Activated CD8-positive, alpha-beta T cell treated with anti-CD3 and anti-CD28 coated beads for 36 hours (primary cell): ENCODE results near the gene AGAP1. TPM values are rescaled to one million over a fixed set of nuclear protein-coding genes. Genes with fewer than 3 reads are reported as not detected.

ENCODE experiments used
- ATAC-seq: fragments of 200-7000 bp; cut with Tn5 transposase; one replicate; pipeline ENCODE4 v1.10.0; 2021; ENCODE audit warnings: mild to moderate bottlenecking, moderate library complexity
- CTCF ChIA-PET: fragments of 350-600 bp; sonication (Branson Sonifier 250); formaldehyde crosslinking; loops from one replicate; lab custom pipeline; 2021; ENCODE audit warnings: antibody characterized with exemption; lab: Charles Lee
- POLR2A ChIA-PET: fragments of 350-600 bp; sonication (Branson Sonifier 250); formaldehyde crosslinking; loops from one replicate; lab custom pipeline; 2021; ENCODE audit warnings: antibody characterized with exemption; lab: Charles Lee
- DNase-seq: peaks from one replicate; pipeline ENCODE4 v3.0.0-alpha.2; 2020
- H3K27ac Mint-ChIP-seq: one replicate; pipeline ENCODE4 v1.8.0; 2021; ENCODE audit warnings: mild to moderate bottlenecking, mixed read lengths
- H3K27me3 Mint-ChIP-seq: one replicate; pipeline ENCODE4 v1.8.0; 2021; ENCODE audit warnings: mixed read lengths
- H3K36me3 Mint-ChIP-seq: one replicate; pipeline ENCODE4 v1.8.0; 2021; ENCODE audit warnings: low read depth, mixed read lengths
- H3K4me1 Mint-ChIP-seq: one replicate; pipeline ENCODE4 v1.8.0; 2021; ENCODE audit warnings: low read depth, mixed read lengths
- H3K4me3 Mint-ChIP-seq: one replicate; pipeline ENCODE4 v1.8.0; 2021; ENCODE audit warnings: mild to moderate bottlenecking, moderate library complexity, mixed read lengths
- H3K9me3 Mint-ChIP-seq: one replicate; pipeline ENCODE4 v1.8.0; 2021; ENCODE audit warnings: mixed read lengths
- intact Hi-C: fragments of 100-400 bp; cut with micrococcal nuclease; formaldehyde crosslinking; loops from one replicate; pipeline ENCODE4 v1.10.0; 2022
- total RNA-seq, 2 experiments: library from RNA; stranded (reverse); gene quantifications; one replicate each; pipeline ENCODE4 v1.2.3, GENCODE V29; 2021
- TF ChIP-seq, protein P1 (sequence below): fragments of 200-600 bp; IDR thresholded peaks from one replicate; pipeline ENCODE4 v1.8.0; 2022; ENCODE audit warnings: antibody characterized with exemption, mild to moderate bottlenecking

The AGAP1 gene
- total RNA-seq, 2 experiments from 2014 or later = 2.5 to 2.9 TPM

DNA sequence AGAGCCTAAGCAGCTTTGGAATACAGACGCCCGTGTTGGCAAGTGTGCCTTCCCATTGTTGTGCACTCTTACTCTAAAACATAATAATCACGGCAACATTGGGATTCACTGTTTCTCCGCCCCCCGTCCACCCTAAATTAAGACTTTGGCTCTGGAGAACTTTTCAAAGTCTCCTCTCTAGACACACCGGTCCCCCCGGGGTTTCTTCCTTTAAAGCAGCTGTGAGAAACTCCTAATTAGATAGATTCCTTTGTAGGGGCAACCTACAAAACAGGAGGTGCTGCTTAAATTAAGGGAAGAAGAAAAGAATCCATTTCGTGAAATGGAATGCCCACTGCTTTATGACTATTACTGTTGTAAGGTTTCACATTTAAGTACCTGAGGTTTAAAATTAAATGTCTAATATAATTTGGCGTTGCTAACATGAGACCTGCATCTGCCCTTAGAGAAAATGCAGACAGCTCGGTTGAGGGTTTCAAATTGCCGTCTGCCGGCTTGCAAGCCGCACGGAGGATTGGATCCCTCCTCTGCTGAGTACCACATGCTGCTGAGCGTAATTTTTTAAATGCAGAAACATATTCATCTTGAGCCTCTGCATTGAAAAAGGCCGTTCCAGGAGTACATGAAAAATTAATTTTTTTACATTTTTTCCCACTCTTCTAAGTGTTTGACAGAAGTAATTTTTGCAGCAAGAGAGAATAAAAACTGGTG, 441.1 kb downstream of the AGAP1 start:
- H3K27ac Mint-ChIP-seq = no peak overlapping the region
- H3K9me3 Mint-ChIP-seq = peaks cover 4% of the 10 kb centered on the region
- intact Hi-C loops = loop anchor here (10.0 kb wide), 1 partner anchor 250 kb away; no protein-coding TSS in a partner anchor
- ChIA-PET POLR2A (no interaction called here), CTCF (interaction anchor here (1.6 kb wide), 2 partner anchors 155 to 245 kb away, joined by 3 to 4 read pairs; no protein-coding TSS in a partner anchor)
- H3K4me3 Mint-ChIP-seq = no peak overlapping the region
- TF ChIP-seq, protein P1, sequence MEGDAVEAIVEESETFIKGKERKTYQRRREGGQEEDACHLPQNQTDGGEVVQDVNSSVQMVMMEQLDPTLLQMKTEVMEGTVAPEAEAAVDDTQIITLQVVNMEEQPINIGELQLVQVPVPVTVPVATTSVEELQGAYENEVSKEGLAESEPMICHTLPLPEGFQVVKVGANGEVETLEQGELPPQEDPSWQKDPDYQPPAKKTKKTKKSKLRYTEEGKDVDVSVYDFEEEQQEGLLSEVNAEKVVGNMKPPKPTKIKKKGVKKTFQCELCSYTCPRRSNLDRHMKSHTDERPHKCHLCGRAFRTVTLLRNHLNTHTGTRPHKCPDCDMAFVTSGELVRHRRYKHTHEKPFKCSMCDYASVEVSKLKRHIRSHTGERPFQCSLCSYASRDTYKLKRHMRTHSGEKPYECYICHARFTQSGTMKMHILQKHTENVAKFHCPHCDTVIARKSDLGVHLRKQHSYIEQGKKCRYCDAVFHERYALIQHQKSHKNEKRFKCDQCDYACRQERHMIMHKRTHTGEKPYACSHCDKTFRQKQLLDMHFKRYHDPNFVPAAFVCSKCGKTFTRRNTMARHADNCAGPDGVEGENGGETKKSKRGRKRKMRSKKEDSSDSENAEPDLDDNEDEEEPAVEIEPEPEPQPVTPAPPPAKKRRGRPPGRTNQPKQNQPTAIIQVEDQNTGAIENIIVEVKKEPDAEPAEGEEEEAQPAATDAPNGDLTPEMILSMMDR = no peak
- H3K36me3 Mint-ChIP-seq = no peaks in the 10 kb centered on the region
- DNase-seq (no peak), ATAC-seq (no peak)
- no peaks in the 10 kb centered on the region for H3K4me1 Mint-ChIP-seq
- H3K27me3 Mint-ChIP-seq = no peaks in the 10 kb centered on the region

DNA sequence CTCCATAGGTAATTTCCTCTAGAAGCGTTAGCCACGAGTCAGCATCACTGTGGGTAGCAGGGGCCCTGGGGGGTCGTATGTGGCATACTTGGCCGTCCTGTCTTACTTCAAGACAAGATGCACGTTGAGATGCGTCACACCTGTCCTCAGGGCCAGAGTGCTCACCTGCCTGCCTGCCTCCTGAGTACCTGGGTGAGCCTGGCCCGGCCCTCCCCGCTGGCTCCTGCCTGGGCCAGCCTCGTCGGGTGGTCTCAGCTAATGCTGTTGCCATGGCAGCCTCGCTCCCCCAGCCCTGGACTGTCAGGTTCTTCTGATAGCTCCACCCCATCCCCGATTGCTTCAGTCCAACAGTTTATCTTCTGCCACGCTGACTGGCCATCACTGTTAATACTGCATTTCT, 441.9 kb downstream of the AGAP1 start:
- H3K27me3 Mint-ChIP-seq = no peaks in the 10 kb centered on the region
- no peaks in the 10 kb centered on the region for H3K36me3 Mint-ChIP-seq
- TF ChIP-seq, protein P1 = no peak
- H3K27ac Mint-ChIP-seq = no peak overlapping the region
- DNase-seq (no peak), ATAC-seq (no peak)
- POLR2A ChIA-PET = no interaction called here
- H3K9me3 Mint-ChIP-seq = peaks cover 4% of the 10 kb centered on the region
- intact Hi-C loops = loop anchor here (10.0 kb wide), 1 partner anchor 249 kb away; no protein-coding TSS in a partner anchor
- H3K4me1 Mint-ChIP-seq = no peaks in the 10 kb centered on the region
- CTCF ChIA-PET = interaction anchor here (0.8 to 1.2 kb wide), 2 partner anchors 16 to 156 kb away, joined by 3 read pairs; no protein-coding TSS in a partner anchor
- no peak overlapping the region for H3K4me3 Mint-ChIP-seq

DNA sequence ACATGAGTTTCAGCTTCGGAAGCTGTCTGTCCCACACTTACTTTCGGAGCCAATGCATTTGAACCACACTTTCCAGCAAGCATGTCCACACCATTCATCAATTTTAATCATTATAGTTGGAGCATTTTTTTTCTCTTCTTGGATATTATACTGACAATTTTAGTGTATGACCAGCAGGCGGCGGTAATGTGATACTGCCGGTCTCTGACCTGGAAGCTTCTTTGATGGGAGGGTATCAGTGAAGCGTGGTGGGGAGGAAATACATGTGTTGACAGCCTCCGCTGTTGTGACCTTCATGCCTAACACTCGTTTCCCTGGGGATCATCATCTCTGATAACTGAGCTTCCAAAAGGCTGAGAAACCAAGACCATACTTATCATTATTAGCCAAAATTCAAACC, 442.6 kb downstream of the AGAP1 start:
- Mint-ChIP-seq H3K27me3 (peaks cover under 1% of the 10 kb centered on the region), H3K27ac (no peak overlapping the region), H3K9me3 (peaks cover 4% of the 10 kb centered on the region), H3K36me3 (no peaks in the 10 kb centered on the region), H3K4me1 (no peaks in the 10 kb centered on the region), H3K4me3 (no peak overlapping the region)
- ChIA-PET CTCF (interaction anchor here (0.6 to 1.2 kb wide), 8 partner anchors 9 to 256 kb away, joined by 3 to 6 read pairs (median 4); no protein-coding TSS in a partner anchor), POLR2A (no interaction called here)
- DNase-seq (peak; percentile 12), ATAC-seq (no peak)
- intact Hi-C loops = loop anchor here (10.0 kb wide), 1 partner anchor 248 kb away; no protein-coding TSS in a partner anchor
- TF ChIP-seq, protein P1 = peak; percentile 57

DNA sequence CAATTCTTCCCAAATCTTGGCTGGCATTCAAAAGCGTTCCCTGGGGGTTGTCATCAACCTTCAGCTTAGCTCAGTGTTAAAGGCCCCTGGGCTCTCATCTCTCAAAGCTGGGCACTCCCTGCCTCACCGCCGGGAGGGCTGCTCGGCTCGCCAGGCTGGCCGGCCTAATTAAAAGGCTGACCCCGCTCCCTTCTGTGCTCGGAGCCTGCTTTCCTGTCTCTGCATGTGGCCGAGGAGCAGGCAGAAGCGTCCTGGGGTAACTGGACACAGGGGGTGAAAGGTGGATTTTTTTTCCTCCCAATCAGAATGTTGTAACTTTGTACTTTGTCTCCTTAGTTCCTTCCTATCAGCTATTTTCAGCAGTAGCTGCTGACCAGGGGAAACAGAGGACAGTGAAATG, 443.2 kb downstream of the AGAP1 start:
- Mint-ChIP-seq H3K4me3 (no peak overlapping the region), H3K36me3 (no peaks in the 10 kb centered on the region), H3K9me3 (peaks cover 4% of the 10 kb centered on the region), H3K27ac (no peak overlapping the region), H3K4me1 (no peaks in the 10 kb centered on the region), H3K27me3 (peaks cover 2% of the 10 kb centered on the region)
- ATAC-seq (no peak), DNase-seq (no peak)
- TF ChIP-seq, protein P1 = no peak
- CTCF ChIA-PET = interaction anchor here (0.6 to 1.2 kb wide), 7 partner anchors 8 to 256 kb away, joined by 3 to 6 read pairs (median 4); no protein-coding TSS in a partner anchor
- intact Hi-C loops = loop anchor here (10.0 kb wide), 1 partner anchor 248 kb away; no protein-coding TSS in a partner anchor
- POLR2A ChIA-PET = no interaction called here

DNA sequence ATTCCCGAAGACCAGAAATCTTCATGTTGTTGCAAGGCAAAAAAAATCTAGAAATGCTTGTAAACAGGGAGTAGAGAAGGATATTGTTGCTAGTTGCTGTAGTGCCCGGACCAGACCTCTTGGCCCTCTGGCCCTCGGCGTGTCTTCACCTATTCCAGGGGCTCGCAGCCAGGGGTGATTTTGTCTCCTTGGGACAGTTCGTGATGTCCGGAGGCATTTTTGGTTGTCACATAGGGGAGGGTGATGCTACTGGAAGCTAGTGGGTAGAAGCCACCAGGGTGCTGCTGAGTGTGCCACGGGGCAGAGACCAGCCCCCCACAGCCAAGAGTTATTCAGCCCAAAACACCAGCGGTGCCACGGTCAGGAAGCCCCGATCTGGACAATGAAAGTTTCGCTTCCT, 443.7 kb downstream of the AGAP1 start:
- TF ChIP-seq, protein P1 = no peak
- ChIA-PET CTCF (interaction anchor here (0.9 to 1.2 kb wide), 4 partner anchors 8 to 243 kb away, joined by 3 to 6 read pairs (median 4); no protein-coding TSS in a partner anchor), POLR2A (no interaction called here)
- H3K4me1 Mint-ChIP-seq = no peaks in the 10 kb centered on the region
- H3K36me3 Mint-ChIP-seq = no peaks in the 10 kb centered on the region
- intact Hi-C loops = loop anchor here (10.0 kb wide), 1 partner anchor 247 kb away; no protein-coding TSS in a partner anchor
- no peak overlapping the region for H3K27ac Mint-ChIP-seq
- DNase-seq = no peak
- H3K9me3 Mint-ChIP-seq = peaks cover 4% of the 10 kb centered on the region
- H3K4me3 Mint-ChIP-seq = no peak overlapping the region
- H3K27me3 Mint-ChIP-seq = peaks cover 2% of the 10 kb centered on the region
- ATAC-seq = no peak
